Mononuclear cell (primary cell): ENCODE measurements around the gene TSPYL4. TPM values are rescaled to one million over a fixed set of nuclear protein-coding genes. Genes with fewer than 3 reads are reported as not detected.
A peak's percentile ranks its signal among the peaks of the same experiment; 100 is the strongest.
"Not testable (repeated sequence)": the region's sequence is repeated elsewhere in the genome, so short reads cannot be mapped to it uniquely, and the experiment has no call there.

Experiments used
- H3K27me3 ChIP-seq: 2 replicates; pipeline ENCODE4 v1.6.0; 2011; ENCODE audit warnings: low read length, control low read depth; ENCODE audit not compliant: insufficient read depth
- H3K4me1 ChIP-seq: 2 replicates; pipeline ENCODE4 v1.5.1; 2011; ENCODE audit warnings: mild to moderate bottlenecking, low read length, control low read depth; ENCODE audit not compliant: insufficient read depth
- H3K4me3 ChIP-seq: 2 replicates; pipeline ENCODE4 v1.5.1; 2011; ENCODE audit warnings: mild to moderate bottlenecking, low read length, moderate library complexity
- H3K9me3 ChIP-seq: 2 replicates; pipeline ENCODE4 v1.5.1; 2011; ENCODE audit warnings: low read depth, mild to moderate bottlenecking, control low read depth, low read length
- total RNA-seq: library from RNA; depleted of rRNA; stranded (reverse); fragments of >200 nt; gene quantifications from one replicate; pipeline ENCODE4 v1.2.3, GENCODE V29; 2012

The TSPYL4 gene
- total RNA-seq, result 39.8 TPM

- Histone ChIP-seq H3K4me3 (peak within 1 kb of the TSS; percentile 75), H3K9me3 (no peaks in the 10 kb centered on the region), H3K4me1 (peaks cover 29% of the 10 kb centered on the region), H3K27me3 (no peaks in the 10 kb centered on the region)
These were observed at the start of gene TSPYL4 for GRCh38 chr6:116253505-116254296. TSS of gene TSPYL4 (minus strand) at chr6:116254075. CDS start at chr6:116254008, 67 bp downstream.

GRCh38 chr6:116301104-116301503 lies 47.2 kb upstream of the TSPYL4 start:
- Histone ChIP-seq H3K4me3 (no peak overlapping the region), H3K27me3 (no peaks in the 10 kb centered on the region), H3K4me1 (no peaks in the 10 kb centered on the region), H3K9me3 (no peaks in the 10 kb centered on the region)

GRCh38 chr6:116300566-116300965 lies 46.7 kb upstream of the TSPYL4 start:
- no peaks in the 10 kb centered on the region for H3K9me3 ChIP-seq
- H3K4me3 ChIP-seq, result no peak overlapping the region
- H3K4me1 ChIP-seq, result no peaks in the 10 kb centered on the region
- H3K27me3 ChIP-seq, result no peaks in the 10 kb centered on the region

- Histone ChIP-seq H3K27me3 (no peaks in the 10 kb centered on the region), H3K4me3 (no peak overlapping the region), H3K4me1 (no peaks in the 10 kb centered on the region), H3K9me3 (no peaks in the 10 kb centered on the region)
These were observed 45.1 kb upstream of the TSPYL4 start for GRCh38 chr6:116298973-116299372.

- Histone ChIP-seq H3K4me1 (no peaks in the 10 kb centered on the region), H3K9me3 (no peaks in the 10 kb centered on the region), H3K27me3 (no peaks in the 10 kb centered on the region), H3K4me3 (no peak overlapping the region)
These were observed 44.4 kb upstream of the TSPYL4 start for GRCh38 chr6:116298273-116298672.

GRCh38 chr6:116292553-116292952 lies 38.7 kb upstream of the TSPYL4 start:
- H3K9me3 ChIP-seq, result no peaks in the 10 kb centered on the region
- H3K4me3 ChIP-seq, result no peak overlapping the region
- peaks cover 5% of the 10 kb centered on the region for H3K4me1 ChIP-seq
- H3K27me3 ChIP-seq, result no peaks in the 10 kb centered on the region

- Histone ChIP-seq H3K4me3 (no peak overlapping the region), H3K9me3 (no peaks in the 10 kb centered on the region), H3K27me3 (no peaks in the 10 kb centered on the region), H3K4me1 (peaks cover 5% of the 10 kb centered on the region)
These were observed 38.0 kb upstream of the TSPYL4 start for GRCh38 chr6:116291701-116292396.

- no peaks in the 10 kb centered on the region for H3K27me3 ChIP-seq
- no peaks in the 10 kb centered on the region for H3K9me3 ChIP-seq
- H3K4me3 ChIP-seq, result no peak overlapping the region
- H3K4me1 ChIP-seq, result peaks cover 5% of the 10 kb centered on the region
These were observed 36.9 kb upstream of the TSPYL4 start for GRCh38 chr6:116290799-116291198.

GRCh38 chr6:116289876-116290275 lies 36.0 kb upstream of the TSPYL4 start:
- Histone ChIP-seq H3K27me3 (no peaks in the 10 kb centered on the region), H3K4me1 (peaks cover 5% of the 10 kb centered on the region), H3K4me3 (no peak overlapping the region), H3K9me3 (no peaks in the 10 kb centered on the region)

- Histone ChIP-seq H3K27me3 (no peaks in the 10 kb centered on the region), H3K9me3 (no peaks in the 10 kb centered on the region)
These were observed 33.9 kb upstream of the TSPYL4 start for GRCh38 chr6:116287689-116288282.

GRCh38 chr6:116286773-116287358 lies 33.0 kb upstream of the TSPYL4 start:
- Histone ChIP-seq H3K4me1 (peaks cover 1% of the 10 kb centered on the region), H3K27me3 (no peaks in the 10 kb centered on the region), H3K4me3 (no peak overlapping the region), H3K9me3 (no peaks in the 10 kb centered on the region)

More at GRCh38 chr6:116287689-116288282, 33.9 kb upstream of the TSPYL4 start:
- peaks cover 5% of the 10 kb centered on the region for H3K4me1 ChIP-seq
- no peak overlapping the region for H3K4me3 ChIP-seq

GRCh38 chr6:116284984-116285383 lies 31.1 kb upstream of the TSPYL4 start:
- H3K4me1 ChIP-seq, result peaks cover 11% of the 10 kb centered on the region
- not testable (repeated sequence) for H3K27me3 ChIP-seq, H3K9me3 ChIP-seq, H3K4me3 ChIP-seq

- H3K4me1 ChIP-seq, result peaks cover 20% of the 10 kb centered on the region
- H3K27me3 ChIP-seq, result no peaks in the 10 kb centered on the region
- no peak overlapping the region for H3K4me3 ChIP-seq
- H3K9me3 ChIP-seq, result no peaks in the 10 kb centered on the region
These were observed 29.3 kb upstream of the TSPYL4 start for GRCh38 chr6:116283191-116283590.

- no peaks in the 10 kb centered on the region for H3K27me3 ChIP-seq
- no peak overlapping the region for H3K4me3 ChIP-seq
- no peaks in the 10 kb centered on the region for H3K9me3 ChIP-seq
- H3K4me1 ChIP-seq, result peaks cover 25% of the 10 kb centered on the region
These were observed 28.8 kb upstream of the TSPYL4 start for GRCh38 chr6:116282698-116283097.

- Histone ChIP-seq H3K9me3 (no peaks in the 10 kb centered on the region), H3K4me1 (peaks cover 36% of the 10 kb centered on the region), H3K4me3 (no peak overlapping the region)
These were observed 27.1 kb upstream of the TSPYL4 start for GRCh38 chr6:116280933-116281316.

More at GRCh38 chr6:116280933-116281316, 27.1 kb upstream of the TSPYL4 start:
- no peaks in the 10 kb centered on the region for H3K27me3 ChIP-seq
